GM18909 (cell line): ENCODE data around the gene CLCNKB.

Experiments used
- ATAC-seq: cut with Tn5 transposase; IDR thresholded peaks from one replicate; pipeline ENCODE4 v1.9.1; 2021; ENCODE audit warnings: mild to moderate bottlenecking; ENCODE audit not compliant: unreplicated experiment, poor library complexity

Gene CLCNKB

DNA sequence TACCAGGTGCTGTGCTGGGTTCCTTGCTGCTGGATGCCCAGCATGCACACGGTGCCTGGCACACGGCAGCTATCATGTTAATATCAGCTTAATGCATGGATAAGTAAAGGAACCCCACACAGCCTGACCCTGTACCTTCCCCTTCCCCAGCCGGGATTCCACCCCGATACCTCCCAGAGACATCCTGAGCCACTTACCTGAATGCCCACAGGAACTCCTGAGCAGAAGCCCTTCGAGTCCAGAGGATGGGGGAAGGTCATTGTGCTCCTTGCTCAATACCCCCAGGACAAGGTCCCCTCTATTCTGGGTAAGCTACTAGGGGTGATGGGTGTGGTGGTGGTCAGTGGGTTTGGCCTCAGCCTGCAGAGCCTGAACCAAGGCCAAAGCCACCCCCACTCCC, 28.5 kb downstream of the CLCNKB start:
- ATAC-seq, result no peak

DNA sequence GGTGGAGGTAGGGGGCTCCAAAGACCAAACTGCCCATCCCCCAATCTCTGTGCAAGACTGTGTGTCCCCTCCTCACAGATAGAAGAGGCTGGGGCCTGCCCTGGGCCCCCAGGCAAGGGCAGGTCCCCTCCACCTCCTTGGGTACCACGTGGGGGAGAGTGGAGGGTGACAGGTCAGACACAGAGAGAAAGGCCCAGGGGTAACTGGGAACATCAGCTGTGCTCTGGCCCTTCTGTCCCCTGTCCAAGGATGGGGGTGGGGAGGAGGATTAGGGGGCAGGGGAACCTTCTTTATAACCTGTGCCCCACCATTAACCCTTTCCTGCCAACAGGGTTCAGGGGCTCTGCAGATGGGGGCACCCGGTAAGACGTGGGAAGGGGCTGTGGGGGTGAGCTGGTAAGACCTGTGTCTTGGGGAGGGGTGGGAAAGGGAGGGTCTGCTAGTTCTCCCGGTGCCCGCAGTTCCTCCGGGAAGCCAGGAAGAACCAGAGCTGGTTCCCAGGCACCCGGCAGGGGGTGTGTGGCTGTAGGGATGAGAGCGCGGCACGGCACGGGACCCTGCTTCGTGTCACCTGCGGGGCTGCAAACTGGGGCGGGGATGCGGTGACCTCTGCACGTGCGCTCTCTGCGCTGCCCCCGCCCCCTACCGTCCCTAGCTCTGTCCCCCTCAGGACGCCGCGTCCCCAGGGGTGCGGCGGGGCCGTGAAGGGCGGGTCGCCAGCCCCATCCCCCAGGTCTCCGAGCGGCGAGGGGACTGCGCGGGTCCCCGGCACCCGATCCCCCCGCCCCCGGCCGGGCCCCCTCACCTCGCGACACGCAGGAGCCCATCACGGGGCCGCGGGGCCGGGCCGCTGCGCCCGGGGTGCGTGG, 29.3 kb downstream of the CLCNKB start:
- no peak for ATAC-seq

DNA sequence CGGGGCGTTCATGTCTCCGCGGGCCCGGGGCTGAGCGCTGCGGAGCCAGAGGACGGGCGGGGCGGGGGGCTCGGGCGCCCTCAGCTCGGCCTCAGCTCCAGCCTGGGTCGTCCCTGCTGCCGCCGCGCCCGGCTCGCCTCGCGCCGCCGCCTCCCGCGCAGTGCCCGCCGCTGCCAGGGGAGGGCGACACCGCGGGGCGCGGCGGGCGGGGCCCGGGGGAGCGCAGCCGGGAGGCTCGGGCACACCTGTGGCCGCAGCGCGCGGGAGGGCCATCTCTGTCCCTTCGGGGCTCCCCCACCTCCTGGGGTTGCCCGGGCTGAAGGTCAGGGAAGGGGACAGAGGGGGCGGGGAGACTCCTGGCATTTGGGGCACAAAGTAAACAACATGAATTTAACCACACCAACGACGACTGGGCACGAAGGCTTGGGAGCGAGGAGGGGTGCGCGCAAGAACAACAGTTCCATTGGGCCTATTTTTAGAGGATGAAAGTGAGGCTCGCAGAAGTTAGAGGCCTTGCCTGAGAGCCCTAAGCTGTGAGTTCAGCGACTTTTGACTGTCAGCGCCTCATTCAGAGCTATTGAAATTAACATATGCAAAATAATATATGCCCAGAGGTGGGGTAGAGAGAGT, 30.0 kb downstream of the CLCNKB start, which contains the start of gene FAM131C:
FAM131C (minus strand) TSS at position 162 of the 630 bp plus-strand sequence. CDS start 209 bp downstream, outside the sequence.
- no peak for ATAC-seq

DNA sequence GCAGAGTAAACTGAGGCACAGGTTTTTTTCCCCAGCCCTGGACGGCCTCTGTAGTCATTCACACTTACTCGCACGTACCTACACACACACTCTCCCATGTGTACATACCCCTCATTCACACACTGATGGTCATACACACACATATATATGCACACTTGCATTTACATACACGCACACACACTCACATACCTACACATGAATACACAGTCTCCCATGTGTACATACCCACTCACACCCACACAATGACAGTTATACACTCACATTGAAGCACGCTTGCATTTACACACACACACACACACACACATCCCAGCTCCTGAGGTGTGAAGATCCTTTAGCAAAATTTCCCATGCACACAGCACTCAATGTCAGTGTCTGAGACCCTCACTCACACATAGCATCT, 30.6 kb downstream of the CLCNKB start:
- no peak for ATAC-seq

DNA sequence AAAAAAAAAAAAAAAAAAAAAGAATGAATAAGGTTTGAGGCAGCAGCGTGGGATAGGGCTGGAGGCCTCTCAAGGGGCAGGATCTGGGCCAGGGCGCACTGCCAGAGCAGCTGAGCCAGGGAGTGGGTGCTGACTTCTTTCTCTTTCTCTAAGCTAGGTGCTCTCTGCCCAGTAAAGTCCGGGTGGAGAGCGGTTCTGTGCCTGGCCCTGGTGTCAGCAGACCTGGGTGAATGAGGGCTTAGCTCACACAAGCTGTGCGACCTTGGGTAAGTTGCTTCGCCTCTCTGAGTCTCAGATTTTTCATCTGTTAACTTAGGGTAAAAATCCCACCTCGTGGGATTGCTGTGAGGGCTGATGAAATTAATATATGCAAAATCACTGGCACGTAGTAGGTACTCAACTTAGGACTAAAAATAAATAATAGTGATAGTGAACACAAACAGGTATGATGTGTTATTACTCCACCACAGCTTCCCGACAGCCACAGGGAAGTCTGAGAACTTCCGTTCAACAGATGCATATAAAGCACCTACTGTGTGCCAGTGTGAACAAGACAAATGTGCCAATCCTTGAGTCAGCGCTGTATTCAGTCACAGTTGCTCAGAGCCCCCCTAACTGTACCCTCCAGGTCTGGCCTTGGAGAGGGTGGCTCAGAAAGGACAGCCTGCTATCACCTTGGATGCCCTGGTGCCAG, 31.9 kb downstream of the CLCNKB start:
- no peak for ATAC-seq

DNA sequence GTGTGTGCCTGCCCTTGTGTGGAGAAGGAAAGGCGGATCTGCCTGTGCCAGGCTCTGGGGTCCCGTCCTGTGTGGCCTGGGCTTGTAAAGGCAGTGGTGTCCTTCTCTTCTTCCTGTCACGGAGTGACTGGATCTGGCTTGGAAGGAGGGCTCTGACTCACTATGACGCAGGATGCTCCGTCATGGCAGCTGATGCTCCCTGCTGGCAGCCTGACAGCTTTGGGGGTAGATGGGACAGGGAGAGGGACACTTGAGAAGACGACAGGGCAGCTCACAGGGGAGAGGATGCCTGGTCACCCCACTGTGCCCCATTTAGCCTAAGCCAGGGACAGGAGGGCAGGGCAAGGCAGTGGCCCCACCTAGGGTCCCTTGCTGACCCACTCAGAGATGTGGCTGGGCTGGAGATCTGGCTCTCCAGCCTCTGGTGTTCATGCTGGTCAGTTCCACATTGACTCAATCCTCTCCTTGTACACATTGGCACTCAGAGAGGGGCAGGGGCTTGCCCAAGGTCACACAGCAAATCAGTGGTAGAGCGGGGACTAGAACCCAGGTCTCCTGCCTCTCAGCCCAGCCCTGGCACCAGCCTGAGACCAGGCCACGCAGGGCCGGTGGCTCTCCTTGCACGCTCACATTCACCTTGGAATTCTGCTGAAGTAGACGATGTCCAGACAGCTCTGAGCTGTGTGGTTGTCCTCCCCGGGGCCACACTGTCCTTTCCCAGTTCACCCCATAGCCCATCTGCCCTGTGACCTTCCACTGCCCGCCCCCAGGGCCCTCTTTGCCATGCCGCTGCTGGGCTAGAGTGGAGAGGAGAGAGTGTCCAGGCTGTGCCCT, 32.7 kb downstream of the CLCNKB start:
- no peak for ATAC-seq

DNA sequence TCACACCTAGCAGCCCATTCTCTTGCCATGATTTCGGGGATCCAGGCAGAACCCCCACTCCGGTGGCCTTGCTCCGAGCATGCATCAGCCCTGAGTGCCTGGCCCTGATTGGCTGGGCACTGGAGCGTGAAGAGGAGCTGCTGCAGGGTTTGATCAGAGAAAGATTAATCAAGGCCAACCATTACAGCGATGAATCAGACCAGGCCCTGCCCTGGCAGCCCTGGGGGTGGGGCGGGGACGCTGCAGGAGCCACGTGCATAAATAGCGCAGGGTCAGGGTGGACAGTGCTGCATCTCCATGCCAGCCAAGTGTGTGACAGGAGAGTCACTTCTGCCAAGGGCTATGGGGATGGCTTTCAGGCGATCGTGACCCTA, 33.3 kb downstream of the CLCNKB start:
- ATAC-seq, result no peak

DNA sequence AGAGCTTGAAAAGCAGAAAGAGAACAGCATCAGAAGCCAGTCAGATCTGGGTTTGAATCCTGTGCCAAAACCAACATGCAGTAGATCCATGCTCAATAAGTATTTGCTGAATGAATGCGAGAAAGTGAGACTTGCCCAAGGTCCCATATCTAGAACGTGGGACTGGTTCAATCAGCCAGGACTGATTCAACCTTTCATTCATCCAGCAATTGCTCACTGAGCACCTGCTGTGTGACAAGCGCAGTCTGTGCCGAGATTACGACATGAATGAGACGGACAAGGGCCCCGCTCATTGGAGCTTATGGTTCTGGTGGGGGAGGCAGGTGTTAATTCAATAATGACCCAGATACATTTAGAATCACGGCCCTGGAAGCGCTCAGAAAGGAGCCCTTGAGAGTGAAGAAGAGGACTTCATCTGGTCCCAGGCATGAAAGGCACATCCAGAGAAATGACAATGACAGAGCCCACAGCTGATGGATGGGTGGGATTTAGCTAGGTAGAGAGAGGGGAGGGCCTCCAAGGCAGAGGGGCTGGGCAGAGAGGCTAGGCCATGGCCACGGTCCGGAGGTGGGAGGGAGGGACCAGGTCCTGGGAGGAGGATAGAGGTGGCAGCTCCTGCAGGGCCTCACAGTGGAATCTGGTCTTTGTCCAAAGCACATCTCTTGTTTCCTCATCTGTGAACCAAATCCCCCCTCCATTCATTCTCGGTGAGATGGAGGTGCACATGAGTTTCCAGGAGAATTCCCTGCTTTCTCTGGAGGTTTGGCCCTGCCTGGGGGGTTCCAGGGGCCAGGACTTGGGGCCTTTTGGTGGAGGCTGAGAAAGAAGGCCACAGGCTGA, 34.0 kb downstream of the CLCNKB start:
- no peak for ATAC-seq

DNA sequence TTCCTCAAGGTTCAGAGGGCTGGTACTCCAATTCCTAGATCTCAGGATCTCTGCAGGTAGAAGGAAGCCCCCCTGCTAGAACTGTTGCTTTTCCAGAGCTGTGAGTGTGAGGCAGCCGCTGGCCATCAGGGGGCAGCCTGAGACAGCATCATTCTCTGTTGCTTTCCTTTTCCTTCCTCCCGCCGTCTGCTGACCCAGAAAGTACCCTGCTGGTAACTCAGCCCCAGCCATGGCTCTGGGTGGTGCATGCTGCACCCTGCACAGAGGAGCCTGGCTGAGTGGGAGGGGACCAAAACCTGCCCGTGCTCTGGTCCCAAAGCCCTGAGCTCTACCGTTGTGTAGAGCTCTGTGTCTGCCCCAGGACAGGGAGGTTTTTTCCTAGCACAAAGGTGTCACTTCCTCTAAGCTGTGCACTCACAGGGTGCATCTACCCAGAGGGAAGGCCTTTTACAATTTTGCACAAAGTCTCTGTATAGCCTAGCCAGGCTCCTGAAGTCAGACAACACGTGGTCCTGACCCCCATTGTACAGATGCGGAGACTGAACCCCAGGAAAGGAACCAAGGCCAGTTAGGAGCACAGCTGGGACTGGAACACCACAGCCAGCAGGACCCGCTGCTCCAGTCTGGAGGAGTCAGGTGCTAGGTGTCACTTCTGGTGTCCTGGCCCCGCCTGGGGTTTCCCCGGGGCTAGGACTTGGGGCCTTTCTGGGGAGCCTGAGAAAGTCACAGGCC, 35.5 kb downstream of the CLCNKB start:
- peak; percentile 46 for ATAC-seq

DNA sequence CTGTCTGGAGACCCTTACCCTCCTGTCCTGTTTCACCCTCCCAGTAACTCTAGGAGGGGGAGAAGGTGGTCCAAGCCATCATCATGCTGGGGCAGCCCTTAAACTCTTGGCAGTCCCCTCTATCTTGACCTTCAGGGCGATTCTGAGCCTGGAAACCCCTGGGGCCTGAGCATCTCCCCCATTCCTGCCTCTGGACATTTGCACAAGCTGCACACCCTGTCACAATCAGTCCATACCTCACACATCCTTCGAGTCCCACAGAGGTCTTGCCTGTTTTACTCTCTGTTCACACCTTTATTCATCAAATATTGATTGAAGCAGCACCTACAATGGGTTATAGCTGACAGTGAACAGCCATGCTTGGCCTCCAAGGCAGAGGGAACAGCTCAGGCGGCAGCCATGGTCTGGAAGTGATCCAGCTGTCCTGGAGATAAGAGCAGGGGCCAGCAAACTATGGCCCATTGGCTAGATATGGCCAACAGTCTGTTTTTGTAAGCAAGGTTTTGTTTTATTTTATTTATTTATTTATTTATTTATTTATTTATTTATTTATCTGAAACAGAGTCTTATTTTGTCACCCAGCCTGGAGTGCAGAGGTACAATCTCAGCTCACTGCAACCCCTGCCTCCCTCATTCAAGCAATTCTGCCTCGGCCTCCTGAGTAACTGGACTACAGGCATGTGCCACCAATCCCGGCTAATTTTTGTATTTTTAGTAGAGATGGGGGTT, 37.0 kb downstream of the CLCNKB start:
- no peak for ATAC-seq

DNA sequence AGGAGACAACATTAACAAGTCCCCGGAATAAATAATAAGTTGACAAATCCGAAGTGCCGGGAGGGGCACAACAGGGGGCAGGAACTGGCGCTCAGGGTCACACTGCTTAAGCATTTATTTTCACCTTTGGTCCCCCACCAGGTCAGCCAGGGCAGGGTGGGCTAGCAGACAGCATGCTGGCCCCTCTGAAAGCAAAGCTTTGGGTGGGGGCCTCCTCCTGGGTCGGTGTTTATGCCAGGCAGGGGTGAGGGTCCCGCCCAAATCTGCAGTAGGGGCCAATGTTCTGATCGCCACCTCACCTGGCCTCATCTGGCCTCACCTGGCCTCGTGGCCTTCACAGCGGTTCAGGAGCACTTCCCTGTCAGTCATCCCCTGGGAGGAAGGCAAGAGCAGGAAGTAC, 38.1 kb downstream of the CLCNKB start:
- ATAC-seq, result no peak

DNA sequence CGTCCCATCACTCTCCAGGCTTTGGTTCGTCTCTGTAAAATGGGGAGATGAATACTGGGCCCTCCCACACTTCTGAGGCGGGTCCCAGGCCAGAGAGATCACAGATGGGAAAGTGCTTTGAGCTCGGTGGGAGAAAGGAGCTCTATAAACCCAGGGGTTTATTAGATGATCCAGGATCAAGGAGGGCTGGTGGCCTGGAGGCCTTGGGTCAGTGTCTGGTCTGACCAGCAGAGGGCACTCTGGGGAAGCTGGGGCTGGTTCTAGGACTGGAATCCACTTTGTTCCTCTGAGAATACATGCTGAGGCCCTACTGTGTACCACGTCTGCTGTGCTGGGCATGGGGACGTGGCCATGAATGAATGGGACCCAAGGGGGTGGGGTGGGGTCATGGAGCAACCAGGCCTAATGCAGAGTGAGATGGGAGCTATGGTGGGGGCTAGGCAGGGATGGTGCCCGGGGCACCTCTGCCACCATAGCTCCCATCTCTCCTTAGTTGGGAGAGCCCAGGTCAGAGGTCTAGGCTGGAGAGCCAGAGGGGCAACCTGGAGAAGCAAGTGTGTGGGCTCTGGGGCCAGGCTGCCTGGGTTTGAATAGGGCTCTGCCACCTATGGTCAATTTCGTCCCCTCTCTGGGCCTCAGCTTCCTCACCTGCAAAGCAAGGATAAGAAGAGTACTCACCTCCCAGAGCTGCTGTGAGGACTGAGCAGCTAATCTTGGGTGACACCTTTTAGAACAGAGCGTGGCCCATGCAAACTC, 38.9 kb downstream of the CLCNKB start:
- ATAC-seq, result no peak

DNA sequence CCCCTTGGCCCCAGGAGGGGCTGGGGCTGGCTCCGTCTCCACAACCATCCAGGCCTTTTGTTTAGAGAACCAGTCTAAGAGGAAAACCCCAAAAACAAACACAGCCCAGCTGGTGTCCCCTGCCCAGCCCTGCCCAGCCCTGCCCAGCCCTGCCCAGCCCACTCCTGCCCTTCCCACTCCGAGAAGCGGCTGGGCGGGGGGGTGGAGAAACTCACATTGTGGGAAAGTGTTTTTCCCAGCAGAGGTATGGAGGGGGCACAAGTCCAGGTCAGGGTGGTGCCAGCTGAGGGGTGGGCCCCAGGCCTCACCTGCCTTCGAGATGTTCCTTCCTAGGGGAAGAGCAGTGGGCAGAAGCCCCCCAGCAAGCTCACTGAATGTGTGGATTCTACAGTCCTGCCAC, 39.9 kb downstream of the CLCNKB start:
- ATAC-seq, result no peak

DNA sequence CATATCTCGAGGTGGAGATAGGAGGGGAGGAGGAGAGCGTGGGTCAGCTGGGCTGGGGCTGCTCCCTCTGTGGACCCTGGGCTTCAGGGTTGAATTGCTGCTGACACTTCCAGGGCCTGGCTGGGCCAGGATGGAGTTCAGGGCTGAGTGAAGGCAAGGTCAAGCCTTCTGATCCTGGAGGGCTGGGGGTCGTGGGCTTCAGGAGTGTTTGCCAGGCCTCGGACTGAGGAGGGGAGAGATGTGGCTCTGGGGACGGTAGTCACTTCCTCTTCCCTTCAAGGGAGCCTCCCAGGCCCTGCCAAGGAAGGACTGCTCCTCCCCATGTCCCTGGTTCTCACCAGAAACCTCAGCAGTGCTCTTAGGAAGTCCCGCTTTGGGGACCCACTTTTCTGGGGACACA, 41.9 kb downstream of the CLCNKB start:
- no peak for ATAC-seq

DNA sequence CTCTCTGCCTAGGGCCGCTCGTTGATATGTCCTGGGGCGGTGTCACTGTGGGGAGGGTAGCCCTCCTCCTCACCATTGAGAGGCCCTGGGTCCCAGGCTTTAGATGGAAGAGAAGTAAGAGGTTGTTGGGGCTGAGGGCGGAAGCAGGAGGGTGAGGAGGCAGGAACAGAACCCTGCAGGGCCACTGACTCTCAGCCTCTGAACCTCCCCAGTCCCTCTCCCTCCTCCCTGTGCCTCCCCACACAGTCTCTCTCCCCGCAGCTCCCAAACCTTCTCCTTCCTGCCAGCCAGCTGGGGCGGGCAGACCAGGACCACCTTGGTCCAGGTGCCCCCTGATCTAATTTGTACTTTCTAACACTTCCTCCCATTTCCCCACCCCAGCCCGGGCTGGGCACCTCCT, 44.2 kb downstream of the CLCNKB start:
- ATAC-seq, result no peak

DNA sequence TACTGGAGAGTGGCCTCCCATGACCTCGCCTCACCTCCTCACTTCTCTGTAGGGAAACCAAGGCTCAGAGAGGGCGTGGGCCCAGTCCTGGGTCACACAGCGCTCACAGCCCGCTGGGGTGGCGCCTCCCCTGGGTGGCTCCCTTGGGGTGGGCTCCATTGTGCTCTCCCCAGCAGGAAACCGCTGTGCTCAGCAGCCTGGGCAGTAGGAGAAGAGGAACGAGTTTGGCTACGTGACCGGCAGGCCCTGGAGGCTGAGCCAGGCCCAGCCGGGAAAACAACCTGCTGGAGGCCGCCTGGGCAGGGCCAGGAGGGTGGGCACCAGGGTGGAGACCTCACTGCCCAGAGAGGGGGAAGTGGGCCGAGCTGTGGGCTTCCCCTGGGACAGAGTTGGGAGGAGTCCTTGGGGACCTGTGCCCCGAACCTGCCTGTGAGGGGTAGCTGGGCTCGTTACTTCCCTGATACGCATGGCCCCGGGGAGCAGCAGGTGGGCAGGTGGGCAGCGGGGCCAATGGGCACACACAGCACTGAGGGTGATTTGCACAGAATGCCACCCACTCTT, 44.8 kb downstream of the CLCNKB start:
- ATAC-seq, result no peak

DNA sequence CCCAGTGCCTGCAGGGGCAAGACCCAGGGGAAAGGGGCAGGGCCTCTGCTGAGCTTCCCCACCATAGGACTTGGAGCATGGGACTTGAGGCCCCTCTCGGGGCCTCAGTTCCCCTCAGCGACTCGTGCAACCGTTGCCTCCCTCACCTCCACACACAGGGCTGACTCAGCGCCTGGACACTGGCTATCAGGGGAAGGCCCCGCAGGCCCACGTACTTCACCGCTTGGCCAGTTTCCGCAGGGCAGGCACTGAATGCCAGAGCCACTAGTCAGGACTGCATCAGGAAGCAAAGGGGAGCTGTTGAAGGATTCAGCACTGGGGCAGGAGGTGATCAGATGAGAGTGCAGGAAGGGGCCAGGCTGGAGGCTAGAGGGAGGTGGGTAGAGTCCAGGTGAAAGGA, 45.4 kb downstream of the CLCNKB start:
- ATAC-seq, result no peak
